ENCODE data around the gene IFNL3.
A peak's percentile ranks its signal among the peaks of the same experiment; 100 is the strongest.

The IFNL3 gene

DNA sequence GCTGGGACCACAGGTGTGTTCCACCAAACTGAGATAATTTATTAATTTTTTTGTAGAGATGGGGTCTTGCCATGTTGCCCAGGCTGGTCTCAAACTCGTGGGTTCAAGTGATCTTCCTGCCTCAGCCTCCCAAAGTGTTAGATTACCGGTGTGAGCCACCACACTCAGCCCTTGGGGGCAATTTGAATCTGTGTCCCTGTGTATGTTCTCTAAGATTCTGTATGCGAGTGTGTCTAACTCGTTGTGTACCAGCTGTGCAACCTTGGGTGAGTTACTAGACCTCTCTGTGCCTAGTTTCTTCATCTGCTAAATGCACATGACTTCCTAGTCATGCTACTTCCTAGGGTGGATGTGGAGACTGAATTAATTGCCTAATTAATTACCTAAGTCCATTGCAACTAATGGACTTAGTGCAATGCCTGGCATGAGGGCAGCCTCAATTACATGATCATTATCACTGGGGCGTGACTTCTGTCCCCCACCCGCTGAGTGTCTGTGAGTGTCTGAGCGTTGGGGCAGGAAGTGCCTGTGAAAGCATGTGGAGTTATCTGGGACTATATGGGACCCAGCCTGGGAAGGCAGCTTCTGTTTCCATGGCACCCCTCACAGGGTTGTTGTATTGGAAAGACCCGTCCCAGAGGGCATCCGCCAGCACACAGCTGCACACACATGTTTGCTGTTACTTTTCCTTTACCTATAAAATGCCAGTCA is 49.8 kb downstream of the IFNL3 start:
- no peak overlapping the region for H3K4me3 ChIP-seq (ENCODE audit: low read length)
- no peak for DNase-seq (ENCODE audit: low read depth)
- TF ChIP-seq, protein P1, sequence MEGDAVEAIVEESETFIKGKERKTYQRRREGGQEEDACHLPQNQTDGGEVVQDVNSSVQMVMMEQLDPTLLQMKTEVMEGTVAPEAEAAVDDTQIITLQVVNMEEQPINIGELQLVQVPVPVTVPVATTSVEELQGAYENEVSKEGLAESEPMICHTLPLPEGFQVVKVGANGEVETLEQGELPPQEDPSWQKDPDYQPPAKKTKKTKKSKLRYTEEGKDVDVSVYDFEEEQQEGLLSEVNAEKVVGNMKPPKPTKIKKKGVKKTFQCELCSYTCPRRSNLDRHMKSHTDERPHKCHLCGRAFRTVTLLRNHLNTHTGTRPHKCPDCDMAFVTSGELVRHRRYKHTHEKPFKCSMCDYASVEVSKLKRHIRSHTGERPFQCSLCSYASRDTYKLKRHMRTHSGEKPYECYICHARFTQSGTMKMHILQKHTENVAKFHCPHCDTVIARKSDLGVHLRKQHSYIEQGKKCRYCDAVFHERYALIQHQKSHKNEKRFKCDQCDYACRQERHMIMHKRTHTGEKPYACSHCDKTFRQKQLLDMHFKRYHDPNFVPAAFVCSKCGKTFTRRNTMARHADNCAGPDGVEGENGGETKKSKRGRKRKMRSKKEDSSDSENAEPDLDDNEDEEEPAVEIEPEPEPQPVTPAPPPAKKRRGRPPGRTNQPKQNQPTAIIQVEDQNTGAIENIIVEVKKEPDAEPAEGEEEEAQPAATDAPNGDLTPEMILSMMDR (conservative IDR thresholded peaks at IDR 0.05; ENCODE audit: low read depth, low read length), result no peak

DNA sequence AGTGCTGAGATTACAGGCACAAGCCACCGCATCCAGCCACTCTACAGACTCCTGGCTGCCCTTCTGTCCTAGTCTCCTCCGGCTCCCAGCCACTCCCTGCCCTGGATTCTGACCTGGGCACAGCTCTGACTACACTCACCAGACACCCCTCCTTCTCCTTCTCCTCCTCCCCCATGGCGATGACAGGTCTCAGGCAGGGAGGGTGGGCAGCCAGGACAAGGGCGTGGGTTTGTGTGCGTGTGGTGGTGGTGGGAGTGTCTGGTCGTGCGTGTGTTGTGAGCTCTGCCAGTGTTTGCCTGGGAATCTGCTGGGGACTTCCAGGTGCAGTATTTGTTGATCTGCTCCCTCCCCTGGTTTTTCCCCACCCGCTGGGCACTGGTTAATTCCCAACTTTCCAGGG is 51.0 kb downstream of the IFNL3 start:
- TF ChIP-seq, protein P1 (conservative IDR thresholded peaks at IDR 0.05; ENCODE audit: low read depth, low read length), result no peak
- DNase-seq (ENCODE audit: low read depth), result peak; percentile 23
- H3K4me3 ChIP-seq (ENCODE audit: low read length), result no peak overlapping the region

All from retinal pigment epithelial cell (primary cell).